Ovary (tissue), 9 donors: ENCODE results near the gene PCDHGA2. TPM values are rescaled to one million over a fixed set of nuclear protein-coding genes. Genes with fewer than 3 reads are reported as not detected.

Experiments used
- DNase-seq, 5 donors: peaks; one replicate each; pipeline ENCODE4 v3.0.0-alpha.2; 2019 to 2020
- H3K27ac ChIP-seq, 2 donors: fragments of 200-600 bp; one replicate each; pipeline versions ENCODE4 v1.5.1 to v1.8.0; 2019 to 2022
- H3K27me3 ChIP-seq: fragments of 200-600 bp; one replicate; pipeline ENCODE4 v1.8.0; 2022
- H3K36me3 ChIP-seq: fragments of 200-600 bp; sonication (generic); one replicate; pipeline ENCODE4 v1.5.1; 2019
- H3K4me1 ChIP-seq: one replicate; pipeline ENCODE4 v1.8.1; 2013; ENCODE audit warnings: mild to moderate bottlenecking, moderate library complexity; ENCODE audit not compliant: insufficient read depth
- H3K4me3 ChIP-seq: fragments of 200-600 bp; sonication (generic); one replicate; pipeline ENCODE4 v1.5.1; 2017
- H3K9me3 ChIP-seq, 2 donors: fragments of 200-600 bp in 1 of 2; sonication (generic) in 1 of 2; one replicate each; pipeline versions ENCODE4 v1.5.1 to v1.8.1; 2013 to 2019; ENCODE audit warnings: mild to moderate bottlenecking in 1 of 2, moderate library complexity in 1 of 2
- EP300 ChIP-seq: sonication (generic); formaldehyde crosslinking; IDR thresholded peaks from one replicate; pipeline ENCODE4 v1.6.1; 2017; ENCODE audit warnings: antibody characterized with exemption
- POLR2A ChIP-seq: fragments of 450-650 bp; IDR thresholded peaks from one replicate; pipeline ENCODE4 v1.6.1; 2017; ENCODE audit warnings: antibody characterized with exemption, mild to moderate bottlenecking, moderate library complexity
- WGBS, 3 donors: extraction: QIAGEN DNeasy Blood & Tissue Kit in 1 of 3; methylation state at CpG; one replicate each; pipeline versions ENCODE4 v1.1.5 to v1.1.7; 2013 to 2017; 5-methylcytosine and 5-hydroxymethylcytosine counted together
- intact Hi-C, 4 donors: fragments of 100-400 bp; cut with DNase I; formaldehyde crosslinking; loops; one replicate each; pipeline versions ENCODE4 v1.11.0 to v1.15.1; 2022 to 2023
- polyA plus RNA-seq, 2 donors: library from polyadenylated mRNA; stranded (reverse); fragments of 200-250 nt in 1 of 2; fragments of 350-450 nt in 1 of 2; fragmentation: Illumina TruSeq in 1 of 2; extraction: RNeasy Lipid Tissue Mini Kit (QIAGEN cat#74804) in 1 of 2; gene quantifications; one replicate each; pipeline ENCODE4 v1.2.3, GENCODE V29; 2013 to 2014
- total RNA-seq, 7 donors: library from RNA; depleted of rRNA in 2 of 7; stranded (reverse); fragments of >200 nt in 2 of 7; fragmentation: NEBNext Ultra II Directional in 3 of 7; extraction: Animal tissue kit (Norgen Biotek cat#: 25700) in 3 of 7; gene quantifications; one replicate each; pipeline versions ENCODE4 v1.1.0 to v1.2.4, GENCODE V29; 2016 to 2023
- TF ChIP-seq, protein P1 (sequence below), 3 donors: fragments of 450-650 bp in 2 of 3; fragments of 200-600 bp in 1 of 3; IDR thresholded peaks; one replicate each; pipeline versions ENCODE4 v1.5.1 to v1.8.0; 2016 to 2022; ENCODE audit warnings: antibody characterized with exemption in 3 of 3, mild to moderate bottlenecking in 1 of 3
- donor health status: DM: no; HTN: no; CAD: no; lungs with moderate emphysema.
- donor health status: DM: no; HTN: no; CAD: no.
- donor health status: Bipolar disorder and iron deficiency.
- donor health status: DM: yes; HTN: yes; CAD: no.
- donor health status: DM: no; HTN: no; CAD: no.
- donor health status: DM: yes; HTN: yes; CAD: no.

Gene PCDHGA2
- total and polyA plus RNA-seq, 9 donors = 3.0 to 13.5 (median 11.7) TPM

DNA sequence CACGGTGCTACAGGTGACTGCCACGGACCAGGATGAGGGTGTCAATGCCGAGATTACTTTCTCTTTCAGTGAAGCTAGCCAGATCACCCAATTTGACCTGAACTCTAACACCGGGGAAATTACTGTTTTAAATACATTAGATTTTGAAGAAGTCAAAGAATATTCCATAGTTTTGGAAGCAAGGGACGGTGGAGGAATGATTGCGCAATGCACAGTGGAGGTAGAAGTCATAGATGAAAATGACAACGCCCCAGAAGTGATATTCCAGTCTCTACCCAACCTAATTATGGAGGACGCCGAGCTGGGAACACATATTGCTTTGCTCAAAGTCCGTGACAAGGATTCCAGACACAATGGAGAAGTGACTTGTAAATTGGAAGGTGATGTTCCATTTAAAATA is 50.1 kb downstream of the PCDHGA2 start:
- H3K4me1 ChIP-seq = no peaks in the 10 kb centered on the region
- TF ChIP-seq POLR2A (no peak), EP300 (no peak)
- TF ChIP-seq, protein P1, sequence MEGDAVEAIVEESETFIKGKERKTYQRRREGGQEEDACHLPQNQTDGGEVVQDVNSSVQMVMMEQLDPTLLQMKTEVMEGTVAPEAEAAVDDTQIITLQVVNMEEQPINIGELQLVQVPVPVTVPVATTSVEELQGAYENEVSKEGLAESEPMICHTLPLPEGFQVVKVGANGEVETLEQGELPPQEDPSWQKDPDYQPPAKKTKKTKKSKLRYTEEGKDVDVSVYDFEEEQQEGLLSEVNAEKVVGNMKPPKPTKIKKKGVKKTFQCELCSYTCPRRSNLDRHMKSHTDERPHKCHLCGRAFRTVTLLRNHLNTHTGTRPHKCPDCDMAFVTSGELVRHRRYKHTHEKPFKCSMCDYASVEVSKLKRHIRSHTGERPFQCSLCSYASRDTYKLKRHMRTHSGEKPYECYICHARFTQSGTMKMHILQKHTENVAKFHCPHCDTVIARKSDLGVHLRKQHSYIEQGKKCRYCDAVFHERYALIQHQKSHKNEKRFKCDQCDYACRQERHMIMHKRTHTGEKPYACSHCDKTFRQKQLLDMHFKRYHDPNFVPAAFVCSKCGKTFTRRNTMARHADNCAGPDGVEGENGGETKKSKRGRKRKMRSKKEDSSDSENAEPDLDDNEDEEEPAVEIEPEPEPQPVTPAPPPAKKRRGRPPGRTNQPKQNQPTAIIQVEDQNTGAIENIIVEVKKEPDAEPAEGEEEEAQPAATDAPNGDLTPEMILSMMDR (IDR thresholded peaks at IDR 0.05) = no peak
- 45 to 55% (median 47%) methylated on average over 10 of the region's 10 CpGs for WGBS, 3 donors
- no peaks in the 10 kb centered on the region for H3K36me3 ChIP-seq
- intact Hi-C loops = loop anchor here in 1 of 4 donors (1.0 kb wide), 1 partner anchor 7 kb away; no protein-coding TSS in a partner anchor
- no peaks in the 10 kb centered on the region for H3K27me3 ChIP-seq
- no peak overlapping the region for H3K4me3 ChIP-seq
- H3K27ac ChIP-seq = no peak overlapping the region
- DNase-seq = no peak
- H3K9me3 ChIP-seq = peaks cover 19 to 57% of the 10 kb centered on the region in 2 donors

DNA sequence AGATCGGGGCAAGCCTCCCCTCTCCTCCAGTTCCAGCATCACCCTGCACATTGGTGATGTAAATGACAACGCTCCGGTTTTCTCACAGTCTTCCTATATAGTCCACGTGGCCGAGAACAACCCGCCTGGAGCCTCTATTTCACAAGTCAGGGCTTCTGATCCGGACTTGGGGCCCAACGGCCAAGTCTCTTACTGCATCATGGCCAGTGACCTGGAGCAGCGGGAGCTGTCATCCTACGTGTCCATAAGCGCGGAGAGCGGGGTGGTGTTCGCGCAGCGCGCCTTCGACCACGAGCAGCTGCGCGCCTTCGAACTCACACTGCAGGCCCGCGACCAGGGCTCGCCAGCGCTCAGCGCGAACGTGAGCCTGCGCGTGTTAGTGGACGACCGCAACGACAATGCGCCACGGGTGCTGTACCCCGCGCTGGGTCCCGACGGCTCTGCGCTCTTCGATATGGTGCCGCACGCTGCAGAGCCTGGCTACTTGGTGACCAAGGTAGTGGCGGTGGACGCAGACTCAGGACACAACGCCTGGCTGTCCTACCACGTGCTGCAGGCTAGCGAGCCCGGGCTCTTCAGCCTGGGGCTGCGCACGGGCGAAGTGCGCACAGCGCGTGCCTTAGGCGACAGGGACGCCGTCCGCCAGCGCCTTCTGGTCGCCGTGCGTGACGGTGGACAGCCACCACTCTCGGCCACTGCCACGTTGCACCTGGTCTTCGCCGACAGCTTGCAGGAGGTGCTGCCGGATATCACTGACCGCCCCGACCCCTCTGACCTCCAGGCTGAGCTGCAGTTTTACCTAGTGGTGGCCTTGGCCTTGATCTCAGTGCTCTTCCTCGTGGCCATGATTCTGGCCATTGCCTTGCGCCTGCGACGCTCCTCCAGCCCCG is 50.8 kb downstream of the PCDHGA2 start:
- DNase-seq = no peak
- TF ChIP-seq EP300 (no peak), POLR2A (no peak)
- TF ChIP-seq, protein P1 (IDR thresholded peaks at IDR 0.05) = no peak
- Histone ChIP-seq H3K27ac (no peak overlapping the region), H3K27me3 (no peaks in the 10 kb centered on the region), H3K4me3 (no peak overlapping the region), H3K36me3 (no peaks in the 10 kb centered on the region), H3K4me1 (no peaks in the 10 kb centered on the region), H3K9me3 (peaks cover 15 to 61% of the 10 kb centered on the region in 2 donors)
- WGBS, 3 donors = 30 to 46% (median 32%) methylated on average over 50 to 77 of the region's 77 CpGs
- intact Hi-C loops = loop anchor here in 2 of 4 donors (1.0 to 10.0 kb wide), 2 partner anchors 8 to 165 kb away; no protein-coding TSS in a partner anchor

DNA sequence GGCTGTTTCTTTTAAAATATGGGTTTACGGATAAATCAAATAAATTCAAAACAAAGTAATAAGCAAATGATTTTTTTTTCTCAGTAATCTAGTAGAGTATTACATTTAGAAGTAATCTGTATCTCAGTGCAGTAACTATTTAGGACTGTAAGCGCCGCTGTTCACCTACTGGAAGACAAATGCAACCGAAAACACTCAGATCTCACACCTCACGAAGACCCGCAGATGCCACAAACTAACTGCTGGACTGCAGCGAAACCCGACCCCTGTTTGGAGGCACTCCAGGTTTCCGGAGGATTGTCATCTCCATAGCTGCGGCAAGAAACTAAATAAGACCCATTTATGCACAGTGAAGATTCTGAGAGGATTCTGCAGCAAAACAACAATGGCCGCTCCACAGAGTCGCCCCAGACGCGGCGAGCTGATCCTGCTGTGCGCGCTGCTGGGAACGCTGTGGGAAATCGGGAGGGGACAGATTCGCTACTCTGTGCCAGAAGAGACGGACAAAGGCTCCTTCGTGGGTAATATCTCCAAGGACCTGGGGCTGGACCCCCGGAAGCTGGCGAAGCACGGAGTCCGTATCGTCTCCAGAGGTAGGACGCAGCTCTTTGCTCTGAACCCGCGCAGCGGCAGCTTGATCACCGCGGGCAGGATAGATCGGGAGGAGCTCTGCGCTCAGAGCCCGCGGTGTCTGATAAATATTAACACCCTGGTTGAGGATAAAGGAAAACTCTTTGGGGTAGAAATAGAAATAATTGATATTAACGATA is 54.1 kb downstream of the PCDHGA2 start, which contains the start of gene PCDHGA8:
TSS of gene PCDHGA8 (plus strand) at position 205 of the 770 bp plus-strand sequence. CDS start at position 386, 181 bp downstream.
- 24 to 34% (median 26%) methylated on average over 38 of the region's 38 CpGs for WGBS, 3 donors
- no peak for DNase-seq
- intact Hi-C loops = loop anchor here in 1 of 4 donors (10.0 kb wide), 1 partner anchor 162 kb away; no protein-coding TSS in a partner anchor
- peaks cover 9 to 50% of the 10 kb centered on the region in 2 donors for H3K9me3 ChIP-seq
- H3K4me1 ChIP-seq = no peaks in the 10 kb centered on the region
- H3K27me3 ChIP-seq = no peaks in the 10 kb centered on the region
- no peak within 1 kb of the TSS for H3K4me3 ChIP-seq
- H3K27ac ChIP-seq = no peak within 1 kb of the TSS
- no peaks in the 10 kb centered on the region for H3K36me3 ChIP-seq
- TF ChIP-seq POLR2A (no peak), EP300 (no peak)
- TF ChIP-seq, protein P1 (IDR thresholded peaks at IDR 0.05) = no peak

Other genes starting within 250 kb of the PCDHGA2 start
Only the 30 nearest of the 38 such genes appear.
- 1 to 10 TPM; 2.0 to 5.4 (median 3.8) TPM for gene PCDHB9, start 151.6 kb upstream of the PCDHGA2 start, total RNA-seq
- 1 to 10 TPM; 1.5 to 3.3 TPM for gene PCDHB9, start 151.6 kb upstream of the PCDHGA2 start, polyA plus RNA-seq
- 1 to 10 TPM; 2.7 to 5.2 (median 3.1) TPM for gene PCDHB10, start 146.4 kb upstream of the PCDHGA2 start, total RNA-seq
- gene PCDHB10, start 146.4 kb upstream of the PCDHGA2 start, polyA plus RNA-seq = 1 to 10 TPM; 2.9 to 3.4 TPM
- gene PCDHB11, start 139.1 kb upstream of the PCDHGA2 start, total RNA-seq = 1 to 10 TPM; 2.5 to 9.2 (median 6.0) TPM
- gene PCDHB11, start 139.1 kb upstream of the PCDHGA2 start, polyA plus RNA-seq = 1 to 10 TPM; 1.8 to 3.2 TPM
- gene PCDHB12, start 130.0 kb upstream of the PCDHGA2 start, total RNA-seq = 1 to 10 TPM; 2.8 to 8.8 (median 6.9) TPM
- 1 to 10 TPM; 2.8 to 2.9 TPM for gene PCDHB12, start 130.0 kb upstream of the PCDHGA2 start, polyA plus RNA-seq
- 1 to 10 TPM; 3.9 to 5.9 (median 4.5) TPM for gene PCDHB13, start 124.8 kb upstream of the PCDHGA2 start, total RNA-seq
- 1 to 10 TPM; 1.3 to 3.1 TPM for gene PCDHB13, start 124.8 kb upstream of the PCDHGA2 start, polyA plus RNA-seq
- 1 to 10 TPM; 3.8 to 7.2 (median 5.4) TPM for gene PCDHB14, start 115.4 kb upstream of the PCDHGA2 start, total RNA-seq
- gene PCDHB14, start 115.4 kb upstream of the PCDHGA2 start, polyA plus RNA-seq = 1 to 10 TPM; 3.8 to 4.5 TPM
- gene PCDHB15, start 93.4 kb upstream of the PCDHGA2 start, total RNA-seq = 10 to 100 TPM in 4 of 7 donors, 1 to 10 TPM in 3; 3.4 to 17.0 (median 10.3) TPM
- 1 to 10 TPM; 6.7 to 8.2 TPM for gene PCDHB15, start 93.4 kb upstream of the PCDHGA2 start, polyA plus RNA-seq
- 1 to 10 TPM in 1 of 7 donors, under 1 TPM in 3, not detected in 3; 0.40 to 1.4 (median 0.54) TPM for gene SLC25A2, start 34.7 kb upstream of the PCDHGA2 start, total RNA-seq
- gene SLC25A2, start 34.7 kb upstream of the PCDHGA2 start, polyA plus RNA-seq = under 1 TPM in 1 of 2 donors, not detected in 1; 0.10 TPM
- gene TAF7, start 18.0 kb upstream of the PCDHGA2 start, total RNA-seq = 100 to 1,000 TPM in 4 of 7 donors, 10 to 100 TPM in 3; 65.1 to 141 (median 102) TPM
- 100 to 1,000 TPM in 1 of 2 donors, 10 to 100 TPM in 1; 96.4 to 136 TPM for gene TAF7, start 18.0 kb upstream of the PCDHGA2 start, polyA plus RNA-seq
- gene PCDHGA1, start 8.2 kb upstream of the PCDHGA2 start, total RNA-seq = 1 to 10 TPM in 3 of 7 donors, under 1 TPM in 4; 0.72 to 2.8 (median 1.00) TPM
- under 1 TPM; 0.29 to 0.90 TPM for gene PCDHGA1, start 8.2 kb upstream of the PCDHGA2 start, polyA plus RNA-seq
- gene PCDHGA3, start 5.1 kb downstream of the PCDHGA2 start, total RNA-seq = 1 to 10 TPM; 5.3 to 8.6 (median 5.9) TPM
- gene PCDHGA3, start 5.1 kb downstream of the PCDHGA2 start, polyA plus RNA-seq = 1 to 10 TPM; 1.9 to 2.9 TPM
- gene PCDHGB1, start 11.3 kb downstream of the PCDHGA2 start, total RNA-seq = 1 to 10 TPM; 3.7 to 9.3 (median 5.5) TPM
- 1 to 10 TPM; 1.1 to 1.4 TPM for gene PCDHGB1, start 11.3 kb downstream of the PCDHGA2 start, polyA plus RNA-seq
- 1 to 10 TPM; 4.4 to 8.2 (median 6.6) TPM for gene PCDHGA4, start 16.3 kb downstream of the PCDHGA2 start, total RNA-seq
- 1 to 10 TPM; 1.2 to 3.8 TPM for gene PCDHGA4, start 16.3 kb downstream of the PCDHGA2 start, polyA plus RNA-seq
- 10 to 100 TPM in 2 of 7 donors, 1 to 10 TPM in 5; 4.5 to 11.9 (median 9.3) TPM for gene PCDHGB2, start 21.2 kb downstream of the PCDHGA2 start, total RNA-seq
- 1 to 10 TPM; 1.9 to 4.3 TPM for gene PCDHGB2, start 21.2 kb downstream of the PCDHGA2 start, polyA plus RNA-seq
- 1 to 10 TPM; 4.5 to 9.5 (median 6.4) TPM for gene PCDHGA5, start 25.4 kb downstream of the PCDHGA2 start, total RNA-seq
- 1 to 10 TPM; 1.7 to 3.2 TPM for gene PCDHGA5, start 25.4 kb downstream of the PCDHGA2 start, polyA plus RNA-seq
- 1 to 10 TPM; 4.1 to 8.6 (median 5.6) TPM for gene PCDHGB3, start 31.5 kb downstream of the PCDHGA2 start, total RNA-seq
- 1 to 10 TPM; 1.1 to 2.1 TPM for gene PCDHGB3, start 31.5 kb downstream of the PCDHGA2 start, polyA plus RNA-seq
- 10 to 100 TPM in 3 of 7 donors, 1 to 10 TPM in 4; 6.7 to 14.5 (median 8.7) TPM for gene PCDHGA6, start 35.1 kb downstream of the PCDHGA2 start, total RNA-seq
- gene PCDHGA6, start 35.1 kb downstream of the PCDHGA2 start, polyA plus RNA-seq = 1 to 10 TPM; 3.6 to 4.2 TPM
- 1 to 10 TPM; 4.2 to 8.6 (median 5.8) TPM for gene PCDHGA7, start 44.0 kb downstream of the PCDHGA2 start, total RNA-seq
- 1 to 10 TPM; 1.3 to 2.3 TPM for gene PCDHGA7, start 44.0 kb downstream of the PCDHGA2 start, polyA plus RNA-seq
- gene PCDHGB4, start 48.9 kb downstream of the PCDHGA2 start, total RNA-seq = 10 to 100 TPM in 1 of 7 donors, 1 to 10 TPM in 6; 6.0 to 12.0 (median 8.8) TPM
- 1 to 10 TPM; 2.1 to 3.1 TPM for gene PCDHGB4, start 48.9 kb downstream of the PCDHGA2 start, polyA plus RNA-seq
- gene PCDHGA8, start 53.9 kb downstream of the PCDHGA2 start, total RNA-seq = 1 to 10 TPM; 2.9 to 7.6 (median 3.8) TPM
- gene PCDHGA8, start 53.9 kb downstream of the PCDHGA2 start, polyA plus RNA-seq = under 1 TPM; 0.37 to 0.41 TPM
- gene PCDHGB5, start 59.2 kb downstream of the PCDHGA2 start, total RNA-seq = 10 to 100 TPM; 13.2 to 19.7 (median 18.2) TPM
- gene PCDHGB5, start 59.2 kb downstream of the PCDHGA2 start, polyA plus RNA-seq = 1 to 10 TPM; 4.5 to 8.2 TPM
- 10 to 100 TPM in 4 of 7 donors, 1 to 10 TPM in 3; 5.4 to 11.7 (median 10.6) TPM for gene PCDHGA9, start 64.0 kb downstream of the PCDHGA2 start, total RNA-seq
- gene PCDHGA9, start 64.0 kb downstream of the PCDHGA2 start, polyA plus RNA-seq = 1 to 10 TPM; 2.3 to 5.2 TPM
- 10 to 100 TPM in 6 of 7 donors, 1 to 10 TPM in 1; 9.8 to 18.1 (median 14.4) TPM for gene PCDHGB6, start 69.3 kb downstream of the PCDHGA2 start, total RNA-seq
- gene PCDHGB6, start 69.3 kb downstream of the PCDHGA2 start, polyA plus RNA-seq = 10 to 100 TPM in 1 of 2 donors, 1 to 10 TPM in 1; 7.0 to 12.3 TPM
- gene PCDHGA10, start 74.2 kb downstream of the PCDHGA2 start, total RNA-seq = 1 to 10 TPM; 5.0 to 9.7 (median 8.1) TPM
- gene PCDHGA10, start 74.2 kb downstream of the PCDHGA2 start, polyA plus RNA-seq = 1 to 10 TPM; 1.3 to 3.9 TPM
- gene PCDHGB7, start 78.9 kb downstream of the PCDHGA2 start, total RNA-seq = 10 to 100 TPM; 11.3 to 22.9 (median 20.0) TPM
- gene PCDHGB7, start 78.9 kb downstream of the PCDHGA2 start, polyA plus RNA-seq = 10 to 100 TPM in 1 of 2 donors, 1 to 10 TPM in 1; 8.0 to 19.9 TPM
- gene PCDHGA11, start 82.3 kb downstream of the PCDHGA2 start, total RNA-seq = 1 to 10 TPM; 3.2 to 7.7 (median 5.7) TPM
- 1 to 10 TPM; 1.4 to 2.6 TPM for gene PCDHGA11, start 82.3 kb downstream of the PCDHGA2 start, polyA plus RNA-seq
- gene PCDHGA12, start 91.7 kb downstream of the PCDHGA2 start, total RNA-seq = 10 to 100 TPM in 1 of 7 donors, 1 to 10 TPM in 6; 6.0 to 10.4 (median 8.2) TPM
- gene PCDHGA12, start 91.7 kb downstream of the PCDHGA2 start, polyA plus RNA-seq = 1 to 10 TPM; 2.0 to 4.5 TPM
- 10 to 100 TPM; 19.6 to 85.3 (median 67.7) TPM for gene PCDHGC3, start 137.2 kb downstream of the PCDHGA2 start, total RNA-seq
- 10 to 100 TPM; 63.1 to 92.9 TPM for gene PCDHGC3, start 137.2 kb downstream of the PCDHGA2 start, polyA plus RNA-seq
- 1 to 10 TPM; 1.0 to 4.5 (median 2.4) TPM for gene PCDHGC4, start 146.3 kb downstream of the PCDHGA2 start, total RNA-seq
- gene PCDHGC4, start 146.3 kb downstream of the PCDHGA2 start, polyA plus RNA-seq = under 1 TPM; 0.22 to 0.32 TPM
- gene PCDHGC5, start 150.3 kb downstream of the PCDHGA2 start, total RNA-seq = 1 to 10 TPM; 1.4 to 3.5 (median 2.0) TPM
- gene PCDHGC5, start 150.3 kb downstream of the PCDHGA2 start, polyA plus RNA-seq = under 1 TPM; 0.19 to 0.48 TPM